NCI-H82 treated with DMSO at 0.1 percent for 48 hours (cell line): Measurements from ENCODE around the gene PCSK5.
A peak's percentile ranks its signal among the peaks of the same experiment; 100 is the strongest.

Experiments used
- DNase-seq: peaks from one replicate; lab custom pipeline; 2025; ENCODE audit not compliant: unreplicated experiment; lab: John Stamatoyannopoulos, UW

The PCSK5 gene

GRCh38 chr9:75998096-75998780 lies 107.8 kb downstream of the PCSK5 start:
- no peak for DNase-seq

DNA sequence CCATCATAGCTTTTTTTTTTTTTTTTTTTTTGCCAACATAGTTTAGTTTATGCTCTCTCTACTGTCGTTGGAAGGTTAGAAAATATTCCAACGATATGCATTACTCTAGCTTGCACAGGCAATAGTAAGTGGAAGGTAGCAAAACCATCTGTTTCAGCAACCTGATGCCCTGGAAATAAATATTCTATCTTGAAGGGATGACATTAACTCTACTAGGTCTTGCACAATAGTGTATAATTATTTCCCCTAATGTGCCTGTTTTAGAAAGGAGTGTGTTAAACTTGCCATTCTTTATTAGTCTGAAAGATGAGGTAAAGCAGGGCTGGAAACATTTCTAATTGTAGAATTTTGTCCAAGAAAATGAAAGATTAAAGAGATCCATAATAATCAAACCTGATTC lies 111.0 kb downstream of the PCSK5 start:
- no peak for DNase-seq

GRCh38 chr9:76003041-76003440 lies 112.6 kb downstream of the PCSK5 start:
- DNase-seq, result no peak

DNA sequence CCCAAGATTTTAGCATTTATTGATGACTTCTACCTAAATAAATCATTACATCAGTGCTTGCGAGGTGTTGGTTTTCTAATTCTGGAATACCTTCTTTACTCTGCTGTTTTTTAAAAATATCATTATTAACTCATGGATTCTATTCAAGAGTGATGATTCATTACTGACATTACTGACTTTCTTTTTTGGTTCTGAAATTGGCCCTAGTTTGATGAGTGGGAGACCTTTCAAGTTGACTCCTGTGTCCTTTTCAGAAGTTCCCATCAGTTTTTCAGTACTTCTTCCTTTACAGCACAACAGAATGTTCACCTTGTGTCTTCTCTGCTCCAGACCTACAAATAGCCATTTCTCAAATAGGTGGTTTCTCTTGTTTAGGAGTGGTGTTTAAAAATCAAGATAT lies 114.1 kb downstream of the PCSK5 start:
- DNase-seq, result no peak

- DNase-seq, result no peak
These were observed 117.5 kb downstream of the PCSK5 start for GRCh38 chr9:76007935-76008334.

DNA sequence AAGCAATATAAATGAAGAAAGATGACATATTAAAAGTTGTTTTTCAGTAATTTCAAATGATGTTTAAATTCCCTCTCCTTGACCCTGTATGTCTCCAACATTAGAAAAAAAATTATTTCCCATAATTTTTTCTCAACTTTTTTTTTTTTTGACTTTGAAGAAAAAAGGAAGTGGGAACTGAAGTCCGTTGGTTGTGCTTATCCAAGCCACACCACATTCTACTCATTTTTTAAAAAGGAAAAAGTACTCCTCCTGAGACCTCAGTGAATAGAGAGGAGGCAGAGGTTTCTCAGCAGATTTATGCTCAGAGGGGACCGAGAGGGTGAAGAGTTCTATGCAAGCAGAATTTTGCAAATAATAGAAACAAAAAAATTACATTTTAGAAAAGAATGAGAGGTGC lies 123.3 kb downstream of the PCSK5 start:
- no peak for DNase-seq

DNA sequence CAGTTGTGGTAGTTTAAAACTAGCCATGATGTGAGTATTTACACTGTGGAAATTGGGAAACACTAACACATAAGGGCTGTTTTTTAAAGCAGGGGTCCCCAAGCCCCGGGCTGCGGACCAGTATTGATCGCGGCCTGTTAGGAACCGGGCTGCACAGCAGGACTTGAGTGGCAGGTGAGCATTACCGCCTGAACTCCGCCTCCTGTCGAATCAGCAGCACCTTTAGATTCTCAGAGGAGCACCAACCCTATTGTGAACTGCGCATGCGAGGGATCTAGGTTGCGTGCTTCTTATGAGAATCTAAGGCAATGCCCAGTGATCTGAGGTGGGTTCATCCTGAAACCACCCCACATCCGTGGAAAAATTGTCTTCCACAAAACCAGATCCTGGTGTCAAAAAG lies 127.8 kb downstream of the PCSK5 start:
- no peak for DNase-seq

- DNase-seq, result peak; percentile 53
These were observed 128.3 kb downstream of the PCSK5 start for GRCh38 chr9:76018761-76019160.

- DNase-seq, result no peak
These were observed 130.2 kb downstream of the PCSK5 start for GRCh38 chr9:76020652-76021051.

- DNase-seq, result no peak
These were observed 131.8 kb downstream of the PCSK5 start for GRCh38 chr9:76022317-76022716.

- DNase-seq, result no peak
These were observed 133.3 kb downstream of the PCSK5 start for GRCh38 chr9:76023715-76024195.

DNA sequence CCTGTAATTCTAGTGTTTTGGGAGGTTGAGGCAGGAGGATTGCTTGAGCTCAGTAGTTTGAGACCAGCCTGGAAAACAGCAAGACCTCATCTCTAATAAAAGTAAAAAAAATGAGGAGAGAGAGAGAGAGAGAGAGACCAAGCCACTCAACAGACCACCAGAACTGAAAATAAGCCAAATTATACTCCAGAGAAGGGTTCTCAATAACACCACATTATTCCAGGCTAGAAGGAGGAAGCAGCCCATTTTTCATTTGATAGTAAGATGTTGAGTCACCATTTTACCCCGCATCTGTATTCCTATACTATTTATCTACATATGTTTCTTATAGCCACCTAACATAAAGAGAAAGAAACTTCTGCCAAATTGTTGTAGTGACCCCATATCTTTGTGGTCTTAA lies 134.8 kb downstream of the PCSK5 start:
- no peak for DNase-seq

GRCh38 chr9:76026796-76027195 lies 136.3 kb downstream of the PCSK5 start:
- no peak for DNase-seq

- no peak for DNase-seq
These were observed 136.9 kb downstream of the PCSK5 start for GRCh38 chr9:76027416-76027815.

DNA sequence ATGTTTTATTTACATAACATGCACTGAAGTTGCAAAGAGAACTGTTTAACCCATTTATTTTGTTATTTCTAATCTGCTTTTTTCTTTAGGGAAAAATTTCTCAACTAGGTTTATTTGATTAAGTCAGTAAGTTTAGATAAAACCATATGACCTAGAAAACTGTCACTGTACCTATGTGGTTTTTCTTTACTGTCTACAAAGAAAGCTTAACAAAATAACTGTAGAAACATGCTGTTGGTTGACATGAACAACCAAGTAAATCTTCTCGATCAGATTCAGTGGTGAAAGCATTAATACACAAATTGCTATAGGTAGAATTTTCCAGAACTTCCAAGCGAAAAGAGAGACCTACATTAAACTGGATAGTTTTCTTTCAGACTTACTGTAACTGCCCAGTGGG lies 137.4 kb downstream of the PCSK5 start:
- DNase-seq, result no peak

DNA sequence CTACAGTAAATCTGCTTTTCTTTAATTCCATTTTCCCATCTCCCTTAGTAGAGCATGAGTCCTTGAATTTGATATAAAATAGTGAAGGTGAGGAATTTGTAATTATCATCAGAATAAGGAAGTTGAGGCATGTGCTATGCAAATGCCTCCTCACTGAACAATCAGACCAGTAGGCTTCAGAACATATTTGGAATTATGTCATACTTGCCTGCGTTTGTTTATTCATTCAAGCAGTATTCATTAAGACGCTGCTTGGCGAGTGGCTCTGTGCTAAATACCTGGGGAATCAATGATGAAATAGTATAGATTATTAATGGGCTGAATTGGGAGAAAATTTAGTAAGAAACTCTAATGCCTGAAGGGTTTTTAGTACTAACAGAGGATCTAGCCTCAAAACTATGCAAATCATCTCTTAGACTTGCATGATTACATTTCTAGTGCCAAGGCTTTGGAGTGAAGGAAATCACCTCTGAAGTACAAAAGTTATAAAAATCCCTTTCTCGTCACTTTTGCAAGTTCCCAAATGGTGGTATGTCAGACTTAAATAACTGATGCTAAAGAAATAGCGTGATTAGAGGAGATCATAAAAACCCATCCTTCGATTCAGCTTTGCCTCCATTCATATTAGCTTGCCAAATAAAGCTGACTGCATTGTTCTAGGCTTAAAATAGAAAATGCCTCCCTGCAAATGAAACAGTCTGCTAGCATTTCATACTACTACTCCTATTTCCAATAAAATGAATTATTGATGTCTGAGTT lies 141.7 kb downstream of the PCSK5 start:
- no peak for DNase-seq

- DNase-seq, result no peak
These were observed 142.4 kb downstream of the PCSK5 start for GRCh38 chr9:76032797-76033373.

- DNase-seq, result no peak
These were observed 143.6 kb downstream of the PCSK5 start for GRCh38 chr9:76034049-76034448.

DNA sequence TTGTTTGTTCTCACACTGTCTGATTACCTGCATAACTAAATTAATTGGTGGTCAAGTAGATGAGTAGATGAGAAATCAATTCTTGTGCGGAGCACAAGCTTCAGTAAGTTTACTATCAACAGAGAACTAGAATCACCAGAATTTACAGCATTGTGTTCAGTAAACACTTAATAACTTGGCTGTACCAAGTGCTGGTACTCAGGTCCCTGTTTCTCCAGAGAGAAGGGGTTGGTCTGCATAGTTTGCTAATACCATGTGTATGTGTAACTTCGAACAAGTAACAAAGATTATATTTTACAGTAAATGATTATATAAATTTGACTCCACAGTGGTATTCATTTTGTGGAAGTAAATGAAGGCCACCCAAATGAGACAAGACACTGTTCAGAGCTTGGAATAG lies 146.3 kb downstream of the PCSK5 start:
- DNase-seq, result no peak

- no peak for DNase-seq
These were observed 147.2 kb downstream of the PCSK5 start for GRCh38 chr9:76037587-76038225.

DNA sequence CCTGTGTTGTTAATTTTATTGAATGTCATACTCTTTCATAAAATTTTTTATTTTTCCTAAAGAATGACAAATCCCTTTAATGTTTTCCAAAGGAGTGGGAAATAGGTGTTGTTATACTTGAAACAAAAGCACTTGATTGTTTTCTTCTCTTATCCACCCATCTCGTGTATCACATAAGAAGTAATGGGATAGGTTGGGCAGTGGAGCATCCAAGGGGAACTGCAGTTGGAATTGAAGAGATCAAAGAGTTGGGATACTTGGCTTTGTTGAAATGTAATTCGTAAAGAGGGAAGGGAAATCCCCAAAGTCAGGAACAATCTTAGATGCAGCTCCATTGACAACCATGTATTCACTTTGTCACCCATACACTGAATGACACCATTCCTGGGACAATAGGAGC lies 148.0 kb downstream of the PCSK5 start:
- DNase-seq, result no peak
